ENCODE results near the gene TTBK1. TPM values are rescaled to one million over a fixed set of nuclear protein-coding genes. Genes with fewer than 3 reads are reported as not detected.

TTBK1 gene
- total RNA-seq, 1 experiment from 2014 or later, result 0.79 TPM

GRCh38 chr6:43303751-43304331 lies 60.6 kb downstream of the TTBK1 start:
- DNase-seq (ENCODE audit: low spot score), result no peak

- DNase-seq (ENCODE audit: low spot score), result no peak
Measured at GRCh38 chr6:43304361-43304760, 61.1 kb downstream of the TTBK1 start.

GRCh38 chr6:43304882-43305281 lies 61.6 kb downstream of the TTBK1 start:
- DNase-seq (ENCODE audit: low spot score), result no peak

- DNase-seq (ENCODE audit: low spot score), result no peak
Measured at GRCh38 chr6:43306086-43306485, 62.8 kb downstream of the TTBK1 start.

GRCh38 chr6:43307451-43308100 lies 64.3 kb downstream of the TTBK1 start:
- DNase-seq (ENCODE audit: low spot score), result no peak

- DNase-seq (ENCODE audit: low spot score), result no peak
Measured at GRCh38 chr6:43308101-43308989, 65.1 kb downstream of the TTBK1 start, which contains the start of gene CRIP3. Gene CRIP3, minus strand, starts transcription at chr6:43308826. Its CDS starts 34 bp downstream, at chr6:43308792.

GRCh38 chr6:43308990-43309477 lies 65.8 kb downstream of the TTBK1 start:
- DNase-seq (ENCODE audit: low spot score), result no peak

GRCh38 chr6:43310134-43310533 lies 66.9 kb downstream of the TTBK1 start:
- DNase-seq (ENCODE audit: low spot score), result no peak

- no peak for DNase-seq (ENCODE audit: low spot score)
Measured at GRCh38 chr6:43310624-43311023, 67.3 kb downstream of the TTBK1 start.

- DNase-seq (ENCODE audit: low spot score), result no peak
Measured at GRCh38 chr6:43311666-43312065, 68.4 kb downstream of the TTBK1 start.

GRCh38 chr6:43313813-43314212 lies 70.5 kb downstream of the TTBK1 start:
- no peak for DNase-seq (ENCODE audit: low spot score)

- DNase-seq (ENCODE audit: low spot score), result no peak
Measured at GRCh38 chr6:43318011-43318410, 74.7 kb downstream of the TTBK1 start.

GRCh38 chr6:43325876-43326275 lies 82.6 kb downstream of the TTBK1 start:
- DNase-seq (ENCODE audit: low spot score), result no peak

- DNase-seq (ENCODE audit: low spot score), result peak; percentile 44
Measured at GRCh38 chr6:43328528-43328927, 85.2 kb downstream of the TTBK1 start.

GRCh38 chr6:43331470-43331869 lies 88.2 kb downstream of the TTBK1 start:
- DNase-seq (ENCODE audit: low spot score), result peak; percentile 15

- DNase-seq (ENCODE audit: low spot score), result no peak
Measured at GRCh38 chr6:43331891-43332290, 88.6 kb downstream of the TTBK1 start.

- peak; percentile 82 for DNase-seq (ENCODE audit: low spot score)
Measured at GRCh38 chr6:43334466-43335095, 91.3 kb downstream of the TTBK1 start.

GRCh38 chr6:43335469-43335868 lies 92.2 kb downstream of the TTBK1 start:
- peak; percentile 20 for DNase-seq (ENCODE audit: low spot score)

GRCh38 chr6:43336382-43336781 lies 93.1 kb downstream of the TTBK1 start:
- DNase-seq (ENCODE audit: low spot score), result no peak
